ENCODE measurements around the gene CD81.

CD81 gene

DNA sequence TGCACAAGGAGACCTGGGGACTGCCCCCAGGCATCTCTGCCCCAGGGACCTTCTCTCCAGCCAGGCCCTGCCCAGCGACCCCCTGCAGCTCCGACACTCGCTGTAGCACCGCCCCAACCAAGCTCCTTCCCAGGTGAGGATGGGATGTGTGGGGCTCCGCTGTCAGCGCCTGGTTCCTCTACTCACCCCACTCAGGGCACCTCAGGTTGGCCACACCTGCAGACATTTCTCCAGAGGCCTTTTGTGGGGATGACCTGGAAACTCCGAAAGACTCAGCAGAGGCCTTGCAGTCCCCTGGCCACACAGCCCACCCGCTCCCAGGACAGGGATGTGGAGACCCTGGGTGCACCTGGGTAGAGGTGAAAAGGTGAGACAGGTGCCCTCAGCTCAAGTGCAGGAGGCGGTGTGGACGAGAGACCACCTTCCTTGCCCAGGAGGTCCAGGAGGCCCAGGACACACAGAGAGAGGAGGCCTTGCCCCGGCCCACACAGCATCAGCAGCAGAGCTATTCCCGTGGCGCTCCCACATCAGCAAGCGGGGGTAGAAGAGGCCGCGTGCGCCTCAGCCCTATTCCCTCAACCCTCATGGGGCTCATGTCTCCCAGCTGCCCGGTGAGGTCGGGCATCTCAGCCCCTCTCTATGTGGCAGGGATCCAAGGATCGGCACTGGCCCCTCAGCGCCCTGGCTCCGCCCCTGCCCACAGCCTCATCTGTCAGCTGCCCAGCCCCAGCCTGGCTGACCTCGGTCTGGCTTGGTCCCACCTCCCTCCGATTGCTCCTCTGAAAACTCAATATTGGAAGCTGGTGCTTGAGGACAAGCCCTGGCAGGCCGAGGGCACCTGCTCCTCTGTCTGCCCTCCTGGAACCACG lies 46.3 kb downstream of the CD81 start:
- DNase-seq: no peak

DNA sequence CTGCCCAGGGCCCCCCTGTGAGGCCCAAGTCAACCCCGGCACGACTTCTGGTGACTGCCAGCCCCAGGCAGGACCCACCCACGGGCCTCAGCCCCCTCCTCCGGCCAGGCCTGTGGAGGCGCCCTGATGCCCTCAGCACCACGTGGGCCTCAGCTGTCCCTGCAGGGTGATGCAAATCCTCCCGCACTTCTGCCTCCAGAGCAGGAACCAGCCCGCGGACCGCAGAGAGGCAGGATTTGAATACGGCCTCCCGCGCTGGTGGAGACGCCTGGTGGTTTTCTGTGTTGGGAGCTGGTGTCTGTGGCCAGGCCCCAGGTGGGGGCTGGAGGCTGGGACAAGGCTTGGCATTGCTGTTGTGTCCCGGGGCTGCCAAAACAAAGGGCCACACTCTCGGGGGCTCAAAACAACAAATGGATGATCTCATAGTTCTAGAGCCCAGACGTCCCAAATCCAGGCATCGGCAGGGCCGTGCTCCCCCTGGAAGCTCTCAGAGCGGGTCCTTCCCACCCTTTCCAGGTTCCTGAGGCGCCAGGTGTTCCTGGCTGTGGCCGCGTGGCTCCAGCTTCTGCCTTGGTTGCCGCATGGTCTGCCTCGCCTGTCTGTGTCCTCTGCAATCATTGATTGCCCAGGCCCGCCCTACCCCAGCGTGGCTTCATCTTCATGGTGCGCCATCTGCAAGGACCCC lies 47.8 kb downstream of the CD81 start:
- DNase-seq: no peak

DNA sequence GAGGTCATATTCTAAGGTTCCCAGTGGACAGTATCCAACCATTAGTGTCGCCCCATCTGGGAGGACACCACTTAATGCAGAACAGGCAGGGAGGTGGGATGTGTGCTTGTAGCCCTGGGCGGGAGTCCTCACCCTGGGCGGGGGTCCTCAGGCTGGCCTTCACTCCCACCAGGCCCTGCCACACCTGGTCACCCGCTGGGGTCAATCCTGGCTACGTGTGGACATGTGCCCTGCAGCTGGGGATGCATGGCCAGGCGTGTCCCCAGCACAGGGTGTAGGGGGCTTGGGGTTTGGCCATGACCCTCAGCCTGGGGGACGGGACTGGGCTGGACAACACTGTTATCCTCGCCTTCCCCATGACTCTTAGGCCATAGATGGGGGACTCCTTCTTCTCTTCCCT lies 48.4 kb downstream of the CD81 start:
- DNase-seq: no peak

DNA sequence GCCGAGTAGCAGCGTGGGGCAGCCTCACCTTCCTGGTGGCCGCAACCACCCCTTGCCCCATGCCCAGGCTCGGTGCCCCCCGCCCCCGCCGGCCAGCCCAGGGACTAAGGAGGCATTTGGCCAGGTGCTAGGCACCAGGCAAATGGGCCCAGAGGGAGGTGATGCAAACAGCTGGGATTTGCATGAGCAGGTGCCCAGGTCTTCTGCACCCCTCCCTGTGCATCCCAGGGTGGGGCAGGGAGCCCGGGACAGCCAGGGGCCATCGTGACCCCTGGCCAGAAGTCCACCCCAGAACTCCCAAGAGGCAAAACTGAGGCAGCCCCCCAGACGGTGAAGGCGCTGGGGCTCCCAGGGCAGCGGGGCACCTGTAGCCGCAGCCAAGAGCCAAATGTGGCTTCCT lies 49.1 kb downstream of the CD81 start:
- DNase-seq: no peak

DNA sequence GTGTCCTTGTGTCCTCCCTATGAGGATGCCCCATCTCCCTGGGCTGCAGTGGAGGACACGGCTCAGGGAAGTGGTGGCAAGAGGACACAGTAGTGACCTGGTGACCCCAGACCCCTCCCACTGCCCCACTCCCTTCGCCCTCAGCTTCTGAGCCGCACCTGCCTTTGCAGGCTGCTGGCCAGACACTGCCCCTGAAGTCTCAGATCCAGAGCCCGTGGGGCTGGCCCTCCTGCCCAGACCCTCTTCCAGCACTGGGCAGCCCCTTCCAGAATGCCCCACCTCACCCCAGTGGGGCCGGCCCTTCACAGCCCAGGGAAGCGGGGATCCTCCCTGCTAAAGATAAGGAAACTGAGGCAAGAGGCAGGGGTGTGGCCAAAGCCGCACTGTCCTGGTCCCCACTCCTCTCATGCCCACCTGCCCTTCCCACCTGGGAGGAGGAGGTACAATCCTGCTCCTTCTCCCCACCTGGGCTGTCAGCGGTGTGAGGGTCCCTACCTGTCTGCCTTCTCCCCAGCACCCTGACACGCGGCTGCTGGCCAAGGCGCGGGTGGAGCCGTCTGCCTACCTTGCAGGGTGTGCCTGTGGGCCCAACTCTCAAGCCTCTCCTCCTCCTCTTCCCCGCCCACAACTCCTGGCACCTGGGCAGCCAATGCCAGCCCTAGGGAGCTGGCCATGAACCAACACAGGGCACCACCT lies 49.9 kb downstream of the CD81 start:
- no peak for DNase-seq

DNA sequence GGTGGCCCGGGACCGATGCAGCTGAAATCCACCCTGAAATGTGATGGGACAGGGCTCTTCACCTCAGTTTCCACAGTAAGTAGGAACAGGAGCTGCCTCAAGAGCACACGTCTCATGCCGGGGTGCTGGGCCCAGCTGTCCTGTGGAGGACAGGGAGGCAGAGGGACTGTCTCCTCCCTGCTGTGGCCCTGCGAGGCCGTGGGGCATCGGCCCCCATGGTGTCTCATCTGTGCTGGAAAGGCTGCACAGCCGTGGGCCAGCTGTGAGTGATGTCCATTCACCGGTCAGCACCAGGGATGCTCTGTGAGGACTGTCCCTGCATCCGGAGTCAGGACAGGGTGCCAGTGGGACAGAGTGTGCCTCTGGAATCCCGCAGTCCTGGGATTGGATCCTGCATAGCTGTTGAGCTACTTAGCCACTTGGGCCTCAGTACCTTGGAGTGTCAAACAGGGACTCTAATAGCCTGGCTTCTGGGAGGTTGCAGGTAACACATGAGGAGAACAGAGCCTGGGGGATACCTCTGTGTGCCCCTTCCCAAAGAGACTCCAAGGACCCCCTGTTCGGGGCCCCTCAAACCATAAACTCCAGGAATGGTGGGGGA lies 50.7 kb downstream of the CD81 start:
- DNase-seq: no peak

DNA sequence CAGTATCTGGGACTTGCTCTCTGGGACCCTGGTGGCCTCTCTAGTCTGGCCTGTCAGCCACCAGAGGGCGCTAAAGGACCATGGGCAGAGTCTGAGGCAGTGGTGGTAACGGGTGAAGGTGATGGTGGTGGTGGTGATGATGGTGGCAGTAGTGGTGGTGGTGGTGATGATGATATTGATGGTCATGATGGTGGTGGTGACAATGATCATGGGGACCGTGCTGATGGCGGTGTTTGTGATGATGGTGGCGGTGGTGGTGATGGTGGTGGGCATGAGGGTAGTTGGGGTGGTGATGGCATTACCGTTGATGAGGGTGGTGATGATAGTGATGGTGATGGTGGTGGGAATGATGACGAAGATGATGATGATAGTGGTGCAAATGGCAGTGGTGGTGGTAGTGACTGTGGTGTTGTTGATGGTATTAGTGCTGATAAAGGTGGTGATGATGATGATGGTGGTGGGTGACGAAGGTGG lies 51.2 kb downstream of the CD81 start:
- DNase-seq: no peak

DNA sequence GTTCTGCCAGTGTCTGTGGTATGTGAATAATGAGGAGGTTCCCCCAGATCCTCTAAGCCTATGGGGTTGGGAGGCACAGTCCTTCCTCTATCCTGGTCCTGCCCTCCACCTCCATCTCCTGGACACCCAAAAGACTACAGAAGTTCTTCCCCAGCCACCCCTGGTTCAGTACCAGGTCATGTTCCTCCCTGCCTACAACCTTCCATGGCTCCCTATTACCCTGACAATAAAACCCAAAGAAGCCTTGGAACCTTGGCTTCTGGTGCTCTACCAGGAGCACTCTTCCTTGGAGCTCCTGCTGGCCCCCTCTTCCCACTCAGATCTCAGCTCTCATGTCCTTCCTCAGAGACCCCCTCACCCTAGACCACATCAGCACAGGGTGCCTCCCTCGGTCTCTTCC lies 54.3 kb downstream of the CD81 start:
- peak; percentile 2 for DNase-seq

DNA sequence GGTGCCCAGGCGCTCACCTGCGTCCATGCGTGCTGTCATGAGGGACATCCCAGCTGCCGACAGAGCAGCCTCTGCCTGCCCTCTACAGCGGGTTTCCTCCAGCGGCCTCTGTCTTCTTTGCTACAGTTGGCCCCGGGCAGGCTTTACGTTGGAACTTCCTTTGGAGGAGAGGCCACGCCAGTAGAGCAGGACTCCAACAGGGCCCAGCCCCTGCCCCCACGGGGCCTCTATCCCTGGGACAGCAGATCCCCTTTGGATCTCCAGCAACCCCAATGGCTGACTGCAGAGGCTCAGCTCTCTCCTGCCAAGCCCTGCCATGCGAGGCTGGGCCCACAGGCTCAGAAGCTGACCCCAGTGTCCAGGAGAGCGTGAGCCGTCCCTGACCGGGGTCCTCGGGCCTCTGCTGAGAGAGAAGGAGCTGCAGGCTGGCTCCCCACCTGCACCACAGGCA lies 55.1 kb downstream of the CD81 start:
- DNase-seq: peak; percentile 11

DNA sequence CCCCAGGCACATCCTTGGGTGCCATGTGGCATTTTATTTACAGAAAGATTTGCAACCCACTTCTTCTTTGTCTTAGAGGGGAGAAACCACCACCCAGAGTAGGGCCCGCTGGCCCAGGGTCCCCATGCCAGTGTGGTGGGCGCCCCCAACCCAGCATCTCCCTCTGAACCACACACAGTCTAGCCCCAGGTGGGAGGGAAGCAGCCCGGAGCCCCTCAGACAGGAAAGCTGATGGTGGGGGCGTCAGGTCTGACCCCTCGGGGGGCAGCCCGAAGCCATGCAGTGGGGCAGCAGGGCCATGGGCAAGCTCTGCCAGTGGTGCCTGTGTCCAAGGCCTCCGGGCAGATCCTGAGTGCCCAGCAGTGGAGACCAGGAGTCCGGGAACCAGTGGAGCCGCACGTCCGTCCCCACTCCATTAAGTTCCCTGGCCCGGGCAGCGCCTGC lies 55.5 kb downstream of the CD81 start:
- DNase-seq: peak; percentile 6

DNA sequence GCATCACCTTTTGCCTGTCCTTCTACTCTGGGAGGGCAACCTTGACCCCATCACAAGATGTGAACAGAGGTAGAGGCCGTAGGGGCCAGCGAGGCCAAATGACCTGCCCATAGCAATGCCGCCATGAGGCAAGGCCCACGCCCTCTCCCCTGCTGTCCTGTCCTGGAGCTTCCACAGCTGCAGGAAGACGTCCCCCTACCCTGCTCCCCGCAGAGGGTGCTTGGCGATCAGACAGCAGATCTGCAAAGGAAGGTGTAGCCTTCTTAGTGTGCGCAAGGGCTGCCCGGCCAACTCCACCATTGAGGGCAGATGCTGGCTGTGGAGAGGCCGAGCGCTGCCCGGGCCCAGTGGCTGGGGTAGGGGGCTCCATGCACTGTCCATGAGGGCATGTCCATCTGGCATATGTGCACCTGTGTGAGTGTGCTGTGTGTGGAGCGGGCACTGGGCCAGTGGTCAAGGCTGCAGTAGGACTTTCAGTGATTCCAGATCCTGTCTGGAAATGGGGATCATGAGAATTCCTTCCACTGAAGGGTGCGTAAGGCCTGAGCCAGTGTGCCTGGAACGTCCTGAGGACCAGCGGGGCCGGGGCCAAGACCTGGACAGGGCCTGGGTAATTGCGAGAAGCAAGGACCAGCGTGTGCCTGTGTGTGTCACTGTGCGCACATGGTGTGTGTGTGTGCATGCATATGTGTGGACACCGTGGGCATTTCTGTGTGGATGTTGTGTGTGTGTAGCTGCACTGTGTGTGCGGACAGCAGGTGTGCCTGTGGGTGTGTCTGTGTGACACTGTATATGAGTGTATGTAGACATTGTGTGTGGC lies 56.2 kb downstream of the CD81 start:
- no peak for DNase-seq

DNA sequence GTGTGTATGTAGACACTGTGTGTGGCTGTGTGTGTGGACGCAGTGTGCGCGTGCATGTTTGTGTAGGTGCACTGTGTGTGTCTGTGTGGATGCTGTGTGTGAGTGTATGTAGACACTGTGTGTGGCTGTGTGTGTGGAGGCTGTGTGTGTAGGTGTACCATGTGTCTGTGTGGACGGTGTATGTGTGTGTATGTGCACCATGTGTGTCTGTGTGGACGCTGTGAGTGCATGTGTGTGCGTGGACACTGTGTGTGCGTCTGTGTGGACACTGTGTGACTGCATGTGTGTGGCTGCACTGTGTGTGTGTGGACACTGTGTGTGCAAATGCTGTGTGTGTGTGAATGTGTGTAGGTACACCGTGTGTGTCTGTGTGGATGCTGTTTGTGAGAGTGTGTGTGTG lies 56.9 kb downstream of the CD81 start:
- peak; percentile 5 for DNase-seq

DNA sequence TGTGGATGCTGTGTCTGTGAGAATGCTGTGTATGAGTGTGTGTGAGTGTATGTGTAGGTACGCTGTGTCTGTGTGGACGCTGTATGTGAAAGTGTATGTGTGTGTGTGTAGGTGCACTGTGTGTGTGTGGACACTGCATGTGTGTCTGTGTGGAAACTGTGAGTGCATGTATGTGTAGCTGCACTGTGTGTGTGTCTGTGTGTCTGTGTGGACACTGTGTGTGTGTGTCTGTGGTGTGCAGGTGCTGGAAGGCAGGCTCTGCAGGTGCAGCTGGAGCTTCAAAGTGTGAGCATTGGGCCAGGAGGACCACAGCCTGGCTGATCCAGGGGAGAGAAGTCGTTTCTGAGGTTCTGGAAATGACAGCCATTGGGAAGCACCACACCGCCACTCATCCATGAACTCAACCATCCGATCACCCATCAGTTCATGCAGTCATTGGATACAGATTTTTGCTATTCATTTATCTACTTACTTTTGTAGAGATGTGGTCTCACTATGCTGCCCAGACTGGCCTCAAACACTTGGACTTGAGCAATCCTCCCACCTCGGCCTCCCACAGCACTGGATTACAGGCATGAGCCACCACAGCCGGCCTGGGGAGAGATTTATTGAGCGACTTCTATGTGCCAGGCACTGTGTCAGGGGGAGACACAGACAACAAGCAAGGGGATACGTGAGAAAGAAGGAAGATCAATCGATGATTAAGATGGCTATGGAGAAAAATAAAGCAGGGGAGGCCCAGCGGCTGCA lies 57.6 kb downstream of the CD81 start:
- no peak for DNase-seq

DNA sequence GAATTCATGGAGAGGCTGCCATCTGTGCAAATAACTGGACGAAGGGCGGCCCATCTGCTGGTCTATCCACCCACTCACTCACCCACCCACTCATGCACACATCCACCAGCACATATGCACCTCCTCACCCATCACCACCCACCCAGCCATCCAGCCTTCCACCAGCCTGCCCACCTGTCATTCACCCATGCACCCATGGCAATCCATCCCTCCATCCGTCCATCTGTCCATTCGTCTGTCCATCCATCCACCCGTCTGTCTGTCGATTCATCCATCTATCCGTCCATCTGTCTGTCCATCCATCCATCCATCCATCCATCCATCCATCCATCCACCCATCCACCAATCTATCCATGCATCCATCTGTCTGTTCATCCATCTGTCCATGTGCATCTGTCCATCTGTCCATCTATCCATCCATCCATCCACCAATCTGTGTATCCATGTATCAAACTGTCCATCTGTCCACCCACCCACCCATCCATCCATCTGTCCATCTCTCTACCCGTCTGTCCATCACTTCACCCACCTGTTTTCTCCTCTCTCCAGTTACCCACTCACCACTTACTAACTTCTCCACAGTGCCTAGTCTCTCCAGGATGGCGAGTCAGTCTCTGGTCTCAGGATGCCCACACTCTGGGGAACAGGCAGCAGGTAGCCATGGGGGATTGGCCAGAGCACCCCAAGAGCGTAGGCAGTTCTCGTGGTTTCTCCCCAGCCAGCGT lies 58.3 kb downstream of the CD81 start:
- DNase-seq: peak; percentile 6

DNA sequence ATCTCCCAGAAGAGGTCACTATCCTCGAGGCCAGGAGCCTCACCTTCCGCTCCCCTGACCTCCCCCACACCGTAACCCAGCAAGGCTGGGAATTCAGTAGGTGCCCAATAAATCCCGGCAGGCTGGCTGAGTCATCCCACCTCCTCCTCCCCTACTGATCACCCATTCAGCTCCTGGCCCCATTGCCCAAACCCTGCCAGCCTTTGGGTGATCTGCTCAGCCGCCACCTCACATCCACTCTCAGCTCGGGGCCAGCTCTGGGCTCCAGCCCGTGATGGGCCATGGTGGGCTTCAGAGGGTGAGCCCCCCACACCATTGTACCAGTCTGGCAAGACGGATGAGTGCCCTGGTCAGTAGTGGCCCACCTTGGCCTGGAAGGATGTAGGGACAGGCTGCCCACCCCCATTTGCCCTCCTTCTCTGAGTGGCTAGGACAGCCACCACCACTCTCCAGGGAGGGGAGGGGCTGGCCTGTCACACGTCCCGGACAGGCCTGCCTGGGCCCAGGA lies 59.0 kb downstream of the CD81 start:
- peak; percentile 3 for DNase-seq

DNA sequence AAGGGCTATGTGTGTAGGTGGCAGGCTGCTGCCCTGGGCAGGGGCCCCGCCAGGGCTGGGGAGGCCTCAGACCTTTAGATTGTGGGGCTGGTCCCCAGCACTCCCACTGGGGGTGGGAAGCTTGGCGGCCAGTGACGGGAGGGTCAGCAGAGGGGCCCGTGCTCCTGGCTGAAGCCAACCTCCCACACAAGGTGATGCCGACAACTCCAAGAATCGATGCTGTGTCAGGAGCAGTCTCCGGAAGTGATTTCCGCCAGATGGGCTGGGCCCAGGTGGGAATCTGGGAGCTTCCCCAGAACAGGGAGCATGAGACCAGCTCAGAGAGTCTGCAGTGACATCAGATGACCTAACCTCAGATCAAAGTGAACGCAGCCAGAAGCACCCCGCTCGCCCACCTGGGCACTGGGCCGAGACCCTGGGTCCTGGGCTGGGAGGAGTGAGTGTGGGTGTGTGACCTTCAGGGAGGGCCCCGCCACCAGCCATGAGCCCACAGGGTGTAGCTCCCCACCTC lies 59.5 kb downstream of the CD81 start:
- peak; percentile 9 for DNase-seq

DNA sequence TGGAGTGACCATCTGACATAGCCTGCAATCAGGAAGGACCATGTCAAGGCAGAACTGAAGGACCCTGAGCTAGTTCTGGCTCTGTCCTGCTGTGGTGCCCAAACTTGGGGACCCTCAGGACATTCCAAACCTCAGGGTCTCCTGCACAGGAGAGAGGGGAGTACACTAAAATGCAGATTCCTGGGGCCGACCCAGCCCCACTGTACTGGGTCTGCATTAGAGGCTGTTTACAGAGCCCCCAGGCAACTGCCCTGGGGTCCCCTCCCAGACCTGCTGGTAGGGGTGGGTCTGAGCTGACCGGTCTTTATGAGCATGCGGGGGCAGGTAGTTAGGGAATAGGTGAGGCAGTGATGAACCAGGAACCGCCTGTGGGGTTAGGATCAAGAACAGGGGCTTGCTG lies 60.4 kb downstream of the CD81 start:
- no peak for DNase-seq

DNA sequence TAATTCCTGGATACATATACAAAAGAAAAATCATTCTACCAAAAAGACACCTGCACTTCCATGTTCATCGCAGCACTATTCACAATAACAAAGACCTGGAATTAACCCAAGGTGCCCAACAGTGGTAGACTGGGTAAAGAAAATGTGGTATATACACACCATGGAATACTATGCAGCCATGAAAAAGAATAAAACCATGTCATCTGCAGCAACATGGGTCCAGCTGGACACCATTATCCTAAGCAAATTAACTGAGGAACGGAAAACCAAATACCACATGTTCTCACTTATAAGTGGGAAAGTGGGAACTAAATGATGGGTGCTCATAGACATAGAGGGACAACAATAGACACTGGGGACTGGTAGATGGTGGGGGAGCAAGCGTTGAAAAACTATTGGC lies 62.7 kb downstream of the CD81 start:
- no peak for DNase-seq

DNA sequence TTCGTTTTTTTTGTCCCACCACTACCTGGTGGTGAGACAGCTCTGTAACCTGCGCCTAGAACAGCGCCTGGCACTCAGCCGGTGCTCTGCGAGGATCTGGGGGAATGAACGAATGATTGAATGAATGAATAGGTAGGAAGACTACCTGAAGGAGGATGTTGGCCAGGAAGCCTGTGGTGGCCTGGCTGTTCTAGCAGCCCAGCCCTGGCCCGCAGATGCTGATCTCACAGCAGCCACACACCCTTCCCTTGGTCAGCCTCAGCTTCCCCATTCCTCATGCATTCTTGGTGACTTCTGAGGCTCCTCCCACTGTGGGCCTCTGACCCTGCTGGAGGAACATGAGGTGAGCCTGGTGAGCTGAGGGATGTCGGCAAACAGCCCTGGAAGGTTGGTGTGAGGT lies 63.5 kb downstream of the CD81 start:
- DNase-seq: no peak

DNA sequence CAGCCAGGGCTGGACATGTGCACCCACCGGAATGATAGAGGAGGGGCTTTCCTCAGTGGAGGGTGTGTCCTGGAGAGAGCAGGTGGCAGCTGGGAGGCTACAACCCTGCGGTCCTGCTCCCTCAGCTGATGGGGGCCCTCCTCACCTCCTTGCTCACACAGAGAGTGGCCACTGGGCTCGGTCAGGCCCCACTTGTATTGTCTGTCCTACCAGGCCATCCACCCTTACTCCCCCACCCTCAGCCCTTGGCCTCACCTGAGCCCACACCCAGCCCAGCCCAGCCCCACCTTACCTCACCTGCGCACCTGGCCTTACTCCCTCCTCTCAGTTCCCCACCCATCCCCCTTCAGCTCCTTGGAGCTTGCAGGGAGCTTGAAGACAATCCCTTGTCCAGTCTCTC lies 64.1 kb downstream of the CD81 start:
- peak; percentile 4 for DNase-seq
